NK-92 (cell line): ENCODE results near the gene MCAT.
"Not testable (repeated sequence)": the region's sequence is repeated elsewhere in the genome, so short reads cannot be mapped to it uniquely, and the experiment has no call there.

Experiments
- DNase-seq: peaks from one replicate; lab custom pipeline; 2025; ENCODE audit not compliant: unreplicated experiment; lab: John Stamatoyannopoulos, UW

The MCAT gene

DNA sequence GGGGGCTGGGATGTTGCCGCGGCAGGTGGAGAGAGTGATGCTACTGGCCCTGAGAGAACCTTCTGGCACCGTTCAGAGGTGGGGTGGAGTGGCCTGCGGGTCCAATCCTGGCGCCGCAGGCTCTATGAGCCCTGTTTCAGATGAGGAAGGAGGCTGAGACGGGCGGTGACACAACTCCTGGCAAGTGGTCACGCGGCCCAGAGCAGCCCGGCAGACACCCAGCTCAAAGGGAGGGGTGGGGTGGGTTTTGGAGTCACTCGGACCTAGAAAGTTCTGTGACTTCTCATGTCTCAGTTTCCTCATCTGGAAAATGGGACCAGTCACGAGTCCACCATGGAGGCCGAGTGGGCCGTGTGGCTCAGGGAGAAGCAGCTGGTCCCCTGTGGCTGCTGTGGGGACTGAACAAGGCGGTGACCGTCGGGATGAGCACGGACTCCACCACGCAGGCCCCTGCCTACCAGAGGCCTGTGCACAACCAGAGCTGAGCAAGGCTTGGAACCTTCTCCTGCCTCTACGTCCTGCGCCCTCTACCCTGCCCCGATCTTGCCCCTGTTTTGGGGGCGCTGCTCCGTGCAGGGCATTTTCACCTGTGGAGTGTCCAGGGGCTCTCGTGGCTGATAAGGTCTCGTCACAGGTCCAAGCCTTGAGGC lies 11.8 kb upstream of the MCAT start:
- DNase-seq = no peak

- DNase-seq = no peak
Observed at GRCh38 chr22:43153899-43154298, 10.7 kb upstream of the MCAT start.

GRCh38 chr22:43152357-43153071 lies 9.3 kb upstream of the MCAT start:
- DNase-seq = no peak

- DNase-seq = no peak
Observed at GRCh38 chr22:43152003-43152356, 8.8 kb upstream of the MCAT start.

DNA sequence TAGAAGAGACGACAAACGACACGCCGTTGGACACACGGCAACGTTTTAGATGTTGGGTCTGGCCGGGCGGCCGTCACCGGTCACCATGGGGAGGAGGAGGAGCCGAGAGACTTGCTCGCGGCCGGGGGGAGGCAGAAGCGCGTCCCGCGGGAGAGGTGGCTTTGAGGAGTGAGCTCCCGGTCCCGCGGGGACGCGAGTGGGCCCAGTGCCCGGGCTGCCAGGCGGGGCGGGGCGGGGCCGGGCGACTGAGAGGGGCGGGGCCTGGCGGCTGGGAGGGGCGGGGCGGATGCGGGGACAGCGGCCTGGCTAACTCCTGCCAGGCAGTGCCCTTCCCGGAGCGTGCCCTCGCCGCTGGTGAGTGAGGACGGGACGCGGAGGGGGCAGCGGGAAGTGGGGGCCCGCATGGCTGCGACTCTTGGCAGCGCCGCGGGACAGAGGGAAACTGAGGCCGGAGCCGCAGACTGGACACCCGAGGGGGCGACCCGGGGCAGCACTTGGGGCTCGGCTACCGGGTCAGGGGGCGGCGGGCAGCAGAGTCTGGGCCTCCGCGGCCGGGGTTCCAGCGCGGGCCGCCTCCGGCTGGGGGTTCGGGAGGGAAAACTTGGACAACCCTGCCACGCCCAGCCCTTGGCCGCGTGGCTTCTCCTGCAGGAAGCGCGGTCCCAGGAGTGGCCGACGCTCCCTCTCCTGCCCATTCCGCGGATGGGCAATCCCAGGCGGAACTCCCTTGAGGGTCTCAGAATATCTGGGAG lies 8.2 kb upstream of the MCAT start, which contains the start of gene TSPO:
TSS of gene TSPO (plus strand) at position 309 of the 752 bp plus-strand sequence. CDS start 7,680 bp downstream, outside the sequence.
- no peak for DNase-seq

GRCh38 chr22:43150731-43151206 lies 7.6 kb upstream of the MCAT start:
- no peak for DNase-seq

DNA sequence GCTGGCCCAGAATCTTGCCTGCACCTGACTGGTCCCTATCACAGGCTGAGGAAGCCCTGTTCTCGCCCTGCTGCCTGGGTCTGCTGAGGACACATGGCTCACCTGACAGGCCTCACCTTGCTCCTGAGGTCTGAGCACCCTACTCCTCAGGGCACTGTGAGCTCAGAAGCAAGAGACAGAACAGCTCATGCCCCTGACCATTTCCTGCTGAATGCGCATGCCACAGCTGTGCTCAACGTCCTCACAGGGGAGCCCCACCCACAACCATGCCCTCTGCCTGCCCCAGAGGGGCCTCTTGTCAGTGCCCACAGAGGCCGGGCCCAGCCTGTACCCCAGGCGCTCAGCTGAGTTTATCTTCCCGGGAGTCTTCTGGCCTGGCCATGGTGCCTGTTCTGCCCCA lies 5.4 kb upstream of the MCAT start:
- DNase-seq = no peak

GRCh38 chr22:43147821-43148220 lies 4.6 kb upstream of the MCAT start:
- no peak for DNase-seq

- not testable (repeated sequence) for DNase-seq
Observed at GRCh38 chr22:43146332-43146731, 3.1 kb upstream of the MCAT start.

DNA sequence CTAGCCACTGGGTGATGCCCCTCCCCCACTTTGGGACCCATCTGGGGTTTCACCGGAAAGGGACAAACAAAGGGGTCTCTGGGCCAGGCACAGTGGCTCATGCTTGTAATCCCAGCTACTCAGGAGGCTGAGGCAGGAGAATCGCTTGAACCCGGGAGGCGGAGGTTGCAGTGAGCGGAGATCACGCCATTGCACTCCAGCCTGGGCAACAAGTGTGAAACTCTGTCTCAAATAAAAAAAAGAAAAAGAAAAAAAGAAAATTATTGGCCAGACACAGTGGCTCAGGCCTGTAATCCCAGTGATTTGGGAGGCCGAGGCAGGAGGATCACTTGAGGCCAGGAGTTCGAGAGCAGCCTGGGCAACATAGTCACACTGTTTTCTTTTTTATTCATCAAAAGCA lies 2.2 kb upstream of the MCAT start:
- DNase-seq = not testable (repeated sequence)

GRCh38 chr22:43144949-43145348 lies 1.8 kb upstream of the MCAT start:
- DNase-seq = no peak

DNA sequence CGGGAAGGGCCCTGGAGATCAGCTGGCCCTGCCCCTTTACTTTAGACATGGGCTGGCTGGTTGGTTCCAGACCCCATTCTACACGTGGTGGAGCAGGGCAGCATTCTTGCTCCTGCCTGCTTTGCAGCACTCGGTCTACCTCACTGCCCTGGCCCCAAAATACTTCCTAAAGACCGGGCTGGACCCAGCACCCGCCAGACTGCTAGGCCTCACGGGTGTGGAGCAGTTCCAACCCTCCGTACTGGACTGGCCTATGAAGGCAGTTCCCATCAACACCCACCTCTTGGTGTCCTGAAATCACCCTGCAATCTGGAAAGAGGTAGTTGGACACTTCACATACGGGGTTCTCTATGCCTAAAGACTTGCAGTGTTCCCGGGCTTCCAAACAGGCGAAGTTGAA lies 6.4 kb downstream of the MCAT start:
- DNase-seq = no peak

DNA sequence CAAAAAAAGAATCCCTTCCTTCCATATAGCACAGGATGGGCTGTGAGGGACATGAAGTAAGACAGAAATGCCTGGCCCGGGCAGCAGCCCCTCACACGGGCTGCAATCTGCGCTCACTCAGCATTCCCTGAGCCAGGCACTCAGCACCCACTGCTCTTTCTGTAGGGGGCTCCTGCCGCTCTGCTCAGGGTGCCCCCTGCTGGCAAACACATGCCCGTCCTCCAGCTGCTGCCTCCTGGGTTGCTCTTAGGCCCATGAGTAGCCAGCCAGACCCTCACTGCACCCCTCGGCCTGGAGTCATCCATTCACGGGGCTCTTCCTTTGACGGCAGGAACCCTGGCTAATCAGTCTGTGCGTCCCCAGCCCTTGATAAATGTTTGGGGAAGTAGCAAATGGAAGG lies 6.9 kb downstream of the MCAT start:
- DNase-seq = no peak

DNA sequence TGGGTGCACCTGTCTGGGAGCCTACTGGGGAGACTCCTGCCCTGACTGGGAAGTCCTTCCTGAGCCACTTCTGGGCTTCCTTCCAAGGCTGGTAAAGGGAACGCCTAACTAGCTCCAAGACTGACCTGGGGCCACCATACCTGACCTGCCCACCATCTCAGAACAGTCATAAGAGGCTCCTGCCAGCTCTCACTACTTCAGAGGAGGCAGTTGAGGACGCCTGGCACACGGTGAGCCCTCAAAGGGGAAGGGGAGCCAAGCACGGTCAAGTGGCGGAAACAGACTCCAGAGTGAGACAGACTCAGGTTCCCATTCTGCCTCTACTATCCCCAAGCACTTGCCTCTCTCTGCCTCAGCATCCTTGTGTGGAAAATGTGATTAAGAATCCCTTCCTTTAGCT lies 7.6 kb downstream of the MCAT start:
- DNase-seq = no peak

GRCh38 chr22:43134553-43134952 lies 8.6 kb downstream of the MCAT start:
- no peak for DNase-seq

GRCh38 chr22:43133401-43133800 lies 9.8 kb downstream of the MCAT start:
- no peak for DNase-seq

GRCh38 chr22:43131773-43132501 lies 11.3 kb downstream of the MCAT start:
- no peak for DNase-seq

GRCh38 chr22:43129426-43130425 lies 13.5 kb downstream of the MCAT start:
- no peak for DNase-seq

GRCh38 chr22:43128928-43129424 lies 14.2 kb downstream of the MCAT start:
- DNase-seq = no peak

DNA sequence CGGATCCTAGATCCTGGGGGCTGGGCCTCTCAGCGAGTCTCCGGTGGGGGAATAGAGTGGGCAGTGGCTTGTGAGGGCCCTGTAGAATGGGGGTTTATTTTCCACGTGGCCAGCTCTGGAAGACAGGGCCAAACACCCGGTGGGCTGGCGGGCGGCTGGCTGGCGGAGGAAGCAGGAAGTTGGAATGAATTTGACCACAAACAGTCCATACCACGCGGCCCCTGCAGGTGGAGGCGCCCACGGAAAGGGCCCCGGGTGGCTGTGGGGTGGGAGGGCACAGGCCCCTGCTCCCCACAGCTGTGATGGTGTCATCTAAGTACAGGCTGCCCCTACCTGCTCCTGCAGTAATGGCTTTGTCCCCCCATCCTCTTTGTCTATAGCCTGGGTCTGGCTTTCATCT lies 15.1 kb downstream of the MCAT start:
- no peak for DNase-seq
